Trophoblast cell (in vitro differentiated cells and primary cell): Measurements from ENCODE around the gene UPK1B.
"Not testable (repeated sequence)": the region's sequence is repeated elsewhere in the genome, so short reads cannot be mapped to it uniquely, and the experiment has no call there.

Experiments
- DNase-seq, 2 donors: peaks; one replicate each; pipeline ENCODE4 v3.0.0-alpha.2; 2016
- H2AFZ ChIP-seq: 2 replicates; pipeline ENCODE4 v1.6.1; 2013; ENCODE audit warnings: low read length, moderate library complexity, mild to moderate bottlenecking; ENCODE audit not compliant: insufficient read depth, poor library complexity
- H2AK5ac ChIP-seq: 2 replicates; pipeline ENCODE4 v1.6.1; 2013; ENCODE audit warnings: mild to moderate bottlenecking, low read length
- H2BK120ac ChIP-seq: 2 replicates; pipeline ENCODE4 v1.6.1; 2013; ENCODE audit warnings: low read length, mild to moderate bottlenecking, moderate library complexity; ENCODE audit not compliant: insufficient read depth, poor library complexity
- H2BK12ac ChIP-seq: 2 replicates; pipeline ENCODE4 v1.6.1; 2013; ENCODE audit warnings: mild to moderate bottlenecking, low read length, moderate library complexity
- H2BK5ac ChIP-seq: 2 replicates; pipeline ENCODE4 v1.6.1; 2013; ENCODE audit warnings: low read length, low read depth, moderate library complexity, mild to moderate bottlenecking; ENCODE audit not compliant: poor library complexity
- H3K14ac ChIP-seq: 2 replicates; pipeline ENCODE4 v1.6.1; 2013; ENCODE audit warnings: mild to moderate bottlenecking, low read length
- H3K18ac ChIP-seq: 2 replicates; pipeline ENCODE4 v1.6.1; 2013; ENCODE audit warnings: mild to moderate bottlenecking, low read length
- H3K23ac ChIP-seq: 2 replicates; pipeline ENCODE4 v1.6.1; 2013; ENCODE audit warnings: low read length
- H3K27ac ChIP-seq: 2 replicates; pipeline ENCODE4 v1.5.1; 2013; ENCODE audit warnings: low read depth, mild to moderate bottlenecking, inconsistent platforms, low read length, moderate library complexity
- H3K27me3 ChIP-seq: 2 replicates; pipeline ENCODE4 v1.6.1; 2013; ENCODE audit warnings: inconsistent platforms, mild to moderate bottlenecking, low read length, moderate library complexity; ENCODE audit not compliant: insufficient read depth
- H3K36me3 ChIP-seq, 2 experiments: 1 replicate in 1 of 2; 2 replicates in 1 of 2; pipeline ENCODE4 v1.6.1; 2013; ENCODE audit warnings: low read length in 2 of 2, mild to moderate bottlenecking in 2 of 2, moderate library complexity in 1 of 2; ENCODE audit not compliant: insufficient read depth in 2 of 2, control insufficient read depth in 1 of 2
- H3K4ac ChIP-seq: 2 replicates; pipeline ENCODE4 v1.6.1; 2013; ENCODE audit warnings: low read depth, mild to moderate bottlenecking, low read length, moderate library complexity
- H3K4me1 ChIP-seq, 2 experiments: 1 replicate in 1 of 2; 2 replicates in 1 of 2; pipeline ENCODE4 v1.6.1; 2013; ENCODE audit warnings: low read length in 2 of 2, mild to moderate bottlenecking in 2 of 2, moderate library complexity in 1 of 2; ENCODE audit not compliant: insufficient read depth in 2 of 2, control insufficient read depth in 1 of 2
- H3K4me2 ChIP-seq: 2 replicates; pipeline ENCODE4 v1.6.1; 2013; ENCODE audit warnings: inconsistent platforms, mild to moderate bottlenecking, low read length, moderate library complexity
- H3K4me3 ChIP-seq: 2 replicates; pipeline ENCODE4 v1.5.1; 2013; ENCODE audit warnings: mild to moderate bottlenecking, low read depth, low read length, inconsistent platforms
- H3K79me1 ChIP-seq: one replicate; pipeline ENCODE4 v1.6.1; 2013; ENCODE audit warnings: low read length
- H3K79me2 ChIP-seq: 2 replicates; pipeline ENCODE4 v1.6.1; 2013; ENCODE audit warnings: low read length, mild to moderate bottlenecking; ENCODE audit not compliant: control insufficient read depth, insufficient read depth, poor library complexity
- H3K9ac ChIP-seq: 2 replicates; pipeline ENCODE4 v1.6.1; 2013; ENCODE audit warnings: mild to moderate bottlenecking, low read length
- H3K9me3 ChIP-seq: 2 replicates; pipeline ENCODE4 v1.6.1; 2013; ENCODE audit warnings: low read depth, mild to moderate bottlenecking, control low read depth, inconsistent platforms, low read length; ENCODE audit not compliant: insufficient read depth
- H4K12ac ChIP-seq: 2 replicates; pipeline ENCODE4 v1.6.1; 2013; ENCODE audit warnings: low read depth, mild to moderate bottlenecking, low read length, moderate library complexity
- H4K8ac ChIP-seq: 2 replicates; pipeline ENCODE4 v1.6.1; 2013; ENCODE audit warnings: low read depth, mild to moderate bottlenecking, low read length, moderate library complexity
- H4K91ac ChIP-seq: one replicate; pipeline ENCODE4 v1.6.1; 2013; ENCODE audit warnings: low read depth, mild to moderate bottlenecking, low read length, moderate library complexity
- WGBS: extraction: QIAGEN DNeasy Blood & Tissue Kit; methylation state at CpG from one replicate; pipeline ENCODE4 v1.1.7; 2013; ENCODE audit warnings: missing lambda C conversion rate; ENCODE audit not compliant: insufficient read length, insufficient coverage; ENCODE audit errors: extremely low coverage; 5-methylcytosine and 5-hydroxymethylcytosine counted together

Gene UPK1B

GRCh38 chr3:119160815-119161214 lies 12.6 kb upstream of the UPK1B start:
- H3K18ac ChIP-seq, result no peak overlapping the region
- H3K23ac ChIP-seq, result no peak overlapping the region
- no peak overlapping the region for H2BK5ac ChIP-seq
- no peak overlapping the region for H2BK12ac ChIP-seq
- H2BK120ac ChIP-seq, result no peak overlapping the region
- no CpG with 5 or more reads among the region's 1 CpG for WGBS
- no peaks in the 10 kb centered on the region for H3K79me1 ChIP-seq
- H2AK5ac ChIP-seq, result no peak overlapping the region
- H3K27me3 ChIP-seq, result no peaks in the 10 kb centered on the region
- no peak overlapping the region for H4K12ac ChIP-seq
- peak in 1 of 2 donors; percentile 64 for DNase-seq
- no peak overlapping the region for H3K14ac ChIP-seq
- H3K79me2 ChIP-seq, result no peaks in the 10 kb centered on the region
- H3K4me1 ChIP-seq, result no peaks in the 10 kb centered on the region
- H3K9ac ChIP-seq, result no peak overlapping the region
- H2AFZ ChIP-seq, result no peak overlapping the region
- H4K8ac ChIP-seq, result no peak overlapping the region
- no peak overlapping the region for H3K4me2 ChIP-seq
- no peak overlapping the region for H3K4ac ChIP-seq
- peaks cover 6% of the 10 kb centered on the region for H3K9me3 ChIP-seq
- no peak overlapping the region for H4K91ac ChIP-seq
- H3K4me3 ChIP-seq, result no peak overlapping the region
- H3K36me3 ChIP-seq, result no peaks in the 10 kb centered on the region
- H3K27ac ChIP-seq, result no peak overlapping the region

- H3K23ac ChIP-seq, result no peak overlapping the region
- H2BK5ac ChIP-seq, result no peak overlapping the region
- H2AK5ac ChIP-seq, result no peak overlapping the region
- H3K4ac ChIP-seq, result no peak overlapping the region
- H3K79me2 ChIP-seq, result no peaks in the 10 kb centered on the region
- H3K4me3 ChIP-seq, result no peak overlapping the region
- H3K79me1 ChIP-seq, result no peaks in the 10 kb centered on the region
- H2BK12ac ChIP-seq, result no peak overlapping the region
- no peak overlapping the region for H2AFZ ChIP-seq
- H3K14ac ChIP-seq, result no peak overlapping the region
- H3K27ac ChIP-seq, result no peak overlapping the region
- H3K18ac ChIP-seq, result no peak overlapping the region
- no peaks in the 10 kb centered on the region for H3K27me3 ChIP-seq
- no peaks in the 10 kb centered on the region for H3K4me1 ChIP-seq
- H4K12ac ChIP-seq, result no peak overlapping the region
- H4K91ac ChIP-seq, result no peak overlapping the region
- H2BK120ac ChIP-seq, result no peak overlapping the region
- H3K9me3 ChIP-seq, result peaks cover 6% of the 10 kb centered on the region
- no CpG with 5 or more reads among the region's 2 CpGs for whole genome bisulfite sequencing
- no peak overlapping the region for H4K8ac ChIP-seq
- DNase-seq, result peak; percentile 44 to 80
- no peaks in the 10 kb centered on the region for H3K36me3 ChIP-seq
- no peak overlapping the region for H3K4me2 ChIP-seq
- no peak overlapping the region for H3K9ac ChIP-seq
These were observed 12.2 kb upstream of the UPK1B start for GRCh38 chr3:119161240-119161639.

DNA sequence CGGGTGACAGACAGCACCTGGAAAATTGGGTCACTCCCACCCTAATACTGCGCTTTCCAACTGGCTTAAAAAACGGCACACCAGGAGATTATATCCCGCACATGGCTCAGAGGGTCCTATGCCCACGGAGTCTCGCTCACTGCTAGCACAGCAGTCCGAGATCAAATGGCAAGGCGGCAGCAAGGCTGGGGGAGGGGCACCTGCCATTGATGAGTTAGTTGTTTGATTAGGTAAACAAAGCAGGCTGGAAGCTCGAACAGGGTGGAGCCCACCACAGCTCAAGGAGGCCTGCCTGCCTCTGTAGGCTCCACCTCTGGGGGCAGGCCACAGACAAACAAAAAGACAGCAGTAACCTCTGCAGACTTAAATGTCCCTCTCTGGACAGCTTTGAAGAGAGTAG lies 8.7 kb upstream of the UPK1B start:
- not testable (repeated sequence) for H3K4ac ChIP-seq, H2BK120ac ChIP-seq, DNase-seq, H3K36me3 ChIP-seq, H3K14ac ChIP-seq, H3K27ac ChIP-seq, H3K4me1 ChIP-seq, H3K27me3 ChIP-seq, H4K91ac ChIP-seq, H2BK12ac ChIP-seq, H2AK5ac ChIP-seq, H4K8ac ChIP-seq, H2AFZ ChIP-seq, H3K79me2 ChIP-seq, H3K4me2 ChIP-seq, H3K23ac ChIP-seq, H3K4me3 ChIP-seq, H4K12ac ChIP-seq, H3K9me3 ChIP-seq, H3K79me1 ChIP-seq, H3K9ac ChIP-seq, H3K18ac ChIP-seq, H2BK5ac ChIP-seq
- no CpG with 5 or more reads among the region's 9 CpGs for WGBS

DNA sequence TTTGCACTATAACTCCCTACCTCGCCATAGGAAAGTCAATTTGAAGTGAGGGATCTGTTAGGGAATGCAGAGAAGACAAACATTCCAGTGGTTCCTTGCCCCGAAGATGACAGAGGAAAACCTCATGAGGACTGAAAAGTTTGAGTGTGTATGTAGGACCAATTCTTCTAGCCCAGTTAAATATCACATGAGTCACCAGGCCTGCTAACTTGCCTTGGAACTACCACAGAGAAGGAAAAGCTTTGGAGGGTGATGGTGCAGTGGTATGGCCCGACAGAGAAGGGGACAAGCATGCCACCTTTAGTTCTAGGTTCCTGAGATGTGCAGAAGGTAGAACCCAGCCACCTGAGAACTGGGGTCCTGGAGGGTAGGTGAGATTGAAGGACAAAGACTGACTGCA lies 2.6 kb upstream of the UPK1B start:
- H3K14ac ChIP-seq, result no peak overlapping the region
- H2BK120ac ChIP-seq, result no peak overlapping the region
- no CpG with 5 or more reads among the region's 3 CpGs for WGBS
- no peak overlapping the region for H3K27ac ChIP-seq
- H2BK12ac ChIP-seq, result no peak overlapping the region
- H3K4me2 ChIP-seq, result no peak overlapping the region
- H3K27me3 ChIP-seq, result no peaks in the 10 kb centered on the region
- H3K79me1 ChIP-seq, result no peaks in the 10 kb centered on the region
- H3K36me3 ChIP-seq, result no peaks in the 10 kb centered on the region
- H3K4ac ChIP-seq, result no peak overlapping the region
- H2BK5ac ChIP-seq, result no peak overlapping the region
- H3K23ac ChIP-seq, result no peak overlapping the region
- no peak overlapping the region for H3K9ac ChIP-seq
- no peak overlapping the region for H3K18ac ChIP-seq
- no peaks in the 10 kb centered on the region for H3K79me2 ChIP-seq
- H4K91ac ChIP-seq, result no peak overlapping the region
- no peak overlapping the region for H2AK5ac ChIP-seq
- H3K4me3 ChIP-seq, result no peak overlapping the region
- no peaks in the 10 kb centered on the region for H3K4me1 ChIP-seq
- no peak overlapping the region for H2AFZ ChIP-seq
- H4K8ac ChIP-seq, result no peak overlapping the region
- H3K9me3 ChIP-seq, result no peaks in the 10 kb centered on the region
- H4K12ac ChIP-seq, result no peak overlapping the region
- DNase-seq, result no peak
